GM10266 (cell line): Measurements from ENCODE around the gene SMG6.

Experiments used
- DNase-seq: peaks from one replicate; pipeline ENCODE4 v3.0.0; 2012; ENCODE audit errors: extremely low spot score
- TF ChIP-seq, protein P1 (sequence below): IDR thresholded peaks from 2 replicates; pipeline ENCODE4 v1.5.1; 2012; ENCODE audit warnings: mild to moderate bottlenecking, low read depth; ENCODE audit not compliant: control insufficient read depth, insufficient read depth; ENCODE audit errors: missing control alignments

SMG6 gene

GRCh38 chr17:2043785-2044184 lies 259.8 kb downstream of the SMG6 start:
- DNase-seq: no peak
- TF ChIP-seq, protein P1, sequence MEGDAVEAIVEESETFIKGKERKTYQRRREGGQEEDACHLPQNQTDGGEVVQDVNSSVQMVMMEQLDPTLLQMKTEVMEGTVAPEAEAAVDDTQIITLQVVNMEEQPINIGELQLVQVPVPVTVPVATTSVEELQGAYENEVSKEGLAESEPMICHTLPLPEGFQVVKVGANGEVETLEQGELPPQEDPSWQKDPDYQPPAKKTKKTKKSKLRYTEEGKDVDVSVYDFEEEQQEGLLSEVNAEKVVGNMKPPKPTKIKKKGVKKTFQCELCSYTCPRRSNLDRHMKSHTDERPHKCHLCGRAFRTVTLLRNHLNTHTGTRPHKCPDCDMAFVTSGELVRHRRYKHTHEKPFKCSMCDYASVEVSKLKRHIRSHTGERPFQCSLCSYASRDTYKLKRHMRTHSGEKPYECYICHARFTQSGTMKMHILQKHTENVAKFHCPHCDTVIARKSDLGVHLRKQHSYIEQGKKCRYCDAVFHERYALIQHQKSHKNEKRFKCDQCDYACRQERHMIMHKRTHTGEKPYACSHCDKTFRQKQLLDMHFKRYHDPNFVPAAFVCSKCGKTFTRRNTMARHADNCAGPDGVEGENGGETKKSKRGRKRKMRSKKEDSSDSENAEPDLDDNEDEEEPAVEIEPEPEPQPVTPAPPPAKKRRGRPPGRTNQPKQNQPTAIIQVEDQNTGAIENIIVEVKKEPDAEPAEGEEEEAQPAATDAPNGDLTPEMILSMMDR: no peak

DNA sequence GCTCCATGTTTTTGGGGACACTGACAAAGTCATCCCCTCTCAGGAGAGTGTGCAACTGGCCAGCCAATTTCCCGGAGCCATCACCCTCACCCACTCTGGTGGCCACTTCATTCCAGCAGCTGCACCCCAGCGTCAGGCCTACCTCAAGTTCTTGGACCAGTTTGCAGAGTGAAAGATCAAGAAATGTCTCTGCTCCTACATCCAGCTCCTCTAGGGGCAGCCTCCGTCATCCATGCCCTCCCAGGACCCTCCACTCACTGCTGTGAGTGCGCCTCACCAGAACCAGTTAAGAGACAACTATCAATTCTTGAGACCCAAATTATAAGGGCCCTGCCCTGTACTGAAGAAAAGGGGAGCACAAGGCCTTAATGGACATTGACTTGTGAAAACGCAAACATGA lies 260.7 kb downstream of the SMG6 start:
- DNase-seq: no peak
- TF ChIP-seq, protein P1: no peak

DNA sequence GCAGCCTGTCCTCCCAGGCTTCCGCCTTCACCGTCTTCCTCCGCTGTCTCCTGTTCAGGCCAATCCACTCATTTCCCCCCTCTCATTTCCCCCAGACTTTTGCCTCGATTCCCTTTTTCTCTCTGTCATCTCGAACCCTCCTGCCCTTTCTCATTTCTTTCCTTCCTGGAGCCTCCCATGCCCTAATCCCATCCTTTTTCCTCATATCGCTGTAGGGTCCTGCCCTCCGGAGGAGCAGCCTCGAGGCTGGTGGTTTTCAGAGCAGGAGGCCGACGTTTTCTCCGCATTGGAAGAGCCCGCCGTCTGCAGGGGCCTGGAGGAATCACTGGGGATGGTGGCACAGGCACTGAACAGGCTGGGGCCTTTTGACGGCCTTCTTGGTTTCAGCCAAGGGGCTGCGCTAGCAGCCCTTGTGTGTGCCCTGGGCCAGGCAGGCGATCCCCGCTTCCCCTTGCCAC lies 261.2 kb downstream of the SMG6 start:
- TF ChIP-seq, protein P1: no peak
- no peak for DNase-seq

DNA sequence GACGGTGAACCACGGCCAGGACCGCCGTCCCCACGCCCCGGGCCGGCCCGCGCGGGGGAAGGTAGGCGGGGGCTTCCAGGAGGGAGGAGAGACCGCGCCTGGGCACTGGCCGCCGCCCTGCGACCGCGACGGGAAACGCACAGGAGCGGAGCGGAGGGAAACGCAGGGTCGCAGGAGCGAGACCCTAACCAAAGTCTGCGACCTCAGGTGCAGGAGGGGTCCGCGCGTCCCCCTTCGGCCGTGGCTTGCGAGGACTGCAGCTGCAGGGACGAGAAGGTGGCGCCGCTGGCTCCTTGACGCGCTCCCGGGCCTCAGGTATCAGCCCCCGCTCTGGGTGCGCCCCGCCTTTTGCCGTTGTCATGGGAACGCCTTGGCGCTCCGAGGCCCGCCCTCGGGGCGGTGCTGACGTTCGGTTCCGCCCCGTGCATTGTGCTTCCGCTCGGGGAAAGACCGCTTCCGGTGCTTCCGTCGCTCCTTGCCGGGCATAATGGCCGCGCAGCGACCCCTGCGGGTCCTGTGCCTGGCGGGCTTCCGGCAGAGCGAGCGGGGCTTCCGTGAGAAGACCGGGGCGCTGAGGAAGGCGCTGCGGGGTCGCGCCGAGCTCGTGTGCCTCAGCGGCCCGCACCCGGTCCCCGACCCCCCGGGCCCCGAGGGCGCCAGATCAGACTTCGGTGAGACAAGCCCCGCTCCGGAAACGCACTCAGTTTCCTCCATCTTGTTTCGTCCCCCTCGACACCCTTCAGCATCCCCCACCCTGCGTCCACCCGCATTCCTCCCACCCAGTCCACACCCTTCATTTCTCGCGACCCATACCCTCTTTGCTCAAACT lies 261.8 kb downstream of the SMG6 start, which contains the start of gene OVCA2:
OVCA2 (plus strand) TSS at position 462 of the 829 bp plus-strand sequence; CDS start at position 488, 26 bp downstream.
- TF ChIP-seq, protein P1: peak; percentile 75
- DNase-seq: peak; percentile 98

DNA sequence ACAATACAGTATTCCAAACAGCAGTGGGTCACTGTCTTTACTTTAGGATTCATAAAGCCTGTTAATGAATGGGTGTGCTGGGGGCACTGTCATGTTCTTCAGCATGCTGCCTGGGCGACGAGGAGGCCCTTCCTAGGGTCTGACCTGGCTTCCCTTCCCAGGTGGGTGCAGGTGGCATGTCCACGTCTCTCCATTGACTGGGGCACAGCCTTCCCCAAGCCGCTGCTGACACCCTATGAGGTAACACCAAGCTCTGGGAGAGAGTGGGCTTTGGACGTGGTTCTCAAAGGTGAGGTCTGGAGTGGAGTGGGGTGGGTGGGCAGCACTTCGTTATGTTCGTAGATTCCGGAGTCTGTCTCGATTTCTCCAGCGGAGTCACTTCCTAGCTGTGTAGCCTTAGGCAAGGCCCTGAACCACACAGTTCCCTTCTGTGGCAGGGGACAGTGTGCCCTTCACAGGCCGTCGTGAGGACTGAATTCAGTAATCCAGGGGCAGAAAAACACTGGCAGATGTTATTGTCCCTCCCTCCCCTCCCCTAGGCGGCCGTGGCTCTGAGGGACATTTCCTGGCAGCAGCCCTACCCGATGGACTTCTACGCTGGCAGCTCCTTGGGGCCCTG lies 262.5 kb downstream of the SMG6 start:
- TF ChIP-seq, protein P1: no peak
- no peak for DNase-seq

GRCh38 chr17:2040219-2040827 lies 263.3 kb downstream of the SMG6 start:
- no peak for DNase-seq
- TF ChIP-seq, protein P1: no peak

GRCh38 chr17:2037155-2037554 lies 266.4 kb downstream of the SMG6 start:
- TF ChIP-seq, protein P1: no peak
- no peak for DNase-seq
